Vagina (tissue), 2 donors: ENCODE data around the gene MAP3K7.

Source experiments
- CTCF ChIP-seq, 3 experiments: fragments of 450-650 bp in 2 of 3; fragments of 200-600 bp in 1 of 3; sonication (generic) in 1 of 3; IDR thresholded peaks; one replicate each; pipeline ENCODE4 v1.5.1; 2017 to 2019; ENCODE audit warnings: antibody characterized with exemption in 3 of 3, mild to moderate bottlenecking in 2 of 3, moderate library complexity in 2 of 3
- POLR2A ChIP-seq, 2 donors: fragments of 450-650 bp; IDR thresholded peaks; one replicate each; pipeline ENCODE4 v1.6.1; 2017; ENCODE audit warnings: antibody characterized with exemption in 2 of 2, mild to moderate bottlenecking in 2 of 2, moderate library complexity in 2 of 2

DNA sequence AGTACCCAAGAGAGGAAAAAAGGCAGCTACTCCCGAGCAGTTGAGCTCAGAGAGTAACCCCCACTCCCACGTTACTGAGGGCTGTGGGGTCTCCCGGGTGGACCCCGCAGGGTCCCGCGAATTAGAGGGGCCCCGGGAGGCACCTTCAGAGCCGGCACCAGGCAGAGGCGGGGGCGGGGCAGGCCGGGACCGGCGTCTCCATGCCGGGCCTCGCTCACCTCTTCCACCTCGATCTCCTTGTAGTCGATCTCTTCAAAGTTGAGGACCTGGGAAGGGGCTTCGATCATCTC is 381 bp downstream of the MAP3K7 start:
- no peak for TF ChIP-seq POLR2A (IDR thresholded peaks at IDR 0.05)
- no peak for TF ChIP-seq CTCF (IDR thresholded peaks at IDR 0.05)
